Muscle of leg (tissue), 11 donors: ENCODE data around the gene MEGF8. TPM values are rescaled to one million over a fixed set of nuclear protein-coding genes. Genes with fewer than 3 reads are reported as not detected.

Experiments used
- DNase-seq: peaks from one replicate; pipeline ENCODE4 v3.0.0; 2013
- H3K27ac ChIP-seq: one replicate; pipeline ENCODE4 v1.5.1; 2013; ENCODE audit warnings: mild to moderate bottlenecking, low read length, control low read depth
- H3K27me3 ChIP-seq: one replicate; pipeline ENCODE4 v1.6.1; 2013; ENCODE audit warnings: low read length; ENCODE audit not compliant: control insufficient read depth, insufficient read depth
- H3K36me3 ChIP-seq: one replicate; pipeline ENCODE4 v1.6.1; 2013; ENCODE audit warnings: low read length; ENCODE audit not compliant: control insufficient read depth, insufficient read depth
- H3K4me1 ChIP-seq: one replicate; pipeline ENCODE4 v1.6.1; 2013; ENCODE audit warnings: low read length; ENCODE audit not compliant: control insufficient read depth, insufficient read depth
- H3K4me3 ChIP-seq: one replicate; pipeline ENCODE4 v1.5.1; 2013; ENCODE audit warnings: low read length, control low read depth
- H3K9me3 ChIP-seq: replicated peaks from 2 replicates; pipeline ENCODE4 v1.6.1; 2013; ENCODE audit warnings: low read depth, low read length; ENCODE audit not compliant: control insufficient read depth
- WGBS: methylation state at CpG from one replicate; pipeline ENCODE4 v1.1.5; 2013; ENCODE audit warnings: missing lambda C conversion rate; ENCODE audit not compliant: insufficient coverage; 5-methylcytosine and 5-hydroxymethylcytosine counted together
- polyA plus RNA-seq, 8 donors: library from polyadenylated mRNA; unstranded; fragments of 120-200 nt; gene quantifications; one replicate each; pipeline versions ENCODE4 v1.2.1 to v1.2.3, GENCODE V29; 2013; ENCODE audit warnings: inconsistent platforms in 1 of 8, low replicate concordance in 1 of 8; ENCODE audit not compliant: insufficient read length in 8 of 8, insufficient read depth in 1 of 8
- total RNA-seq: library from RNA; stranded (reverse); fragments of 120-200 nt; gene quantifications from one replicate; pipeline ENCODE4 v1.2.4, GENCODE V29; 2013

The MEGF8 gene
- total and polyA plus RNA-seq, 9 donors: 12.6 to 38.9 (median 33.8) TPM

DNA sequence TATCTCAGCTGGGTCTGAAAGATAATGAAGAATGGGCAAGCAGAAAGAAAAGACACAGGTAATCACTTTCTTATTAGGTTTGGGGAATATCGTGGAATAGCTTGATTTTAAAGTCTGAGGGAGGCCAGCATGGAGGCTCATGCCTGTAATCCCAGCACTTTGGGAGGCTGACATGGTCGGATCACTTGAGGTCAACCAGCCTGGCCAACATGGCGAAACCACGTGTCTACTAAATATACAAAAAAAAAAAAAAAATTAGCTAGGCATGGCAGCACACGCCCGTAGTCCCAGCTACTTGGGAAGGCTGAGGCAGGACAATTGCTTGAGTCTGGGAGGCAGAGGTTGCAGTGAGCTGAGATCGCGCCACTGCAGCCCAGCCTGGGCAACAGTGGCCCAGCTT is 21.6 kb upstream of the MEGF8 start:
- no peaks in the 10 kb centered on the region for H3K36me3 ChIP-seq
- no peak for DNase-seq
- no peaks in the 10 kb centered on the region for H3K27me3 ChIP-seq
- no peak overlapping the region for H3K4me3 ChIP-seq
- H3K27ac ChIP-seq: no peak overlapping the region
- peaks cover 17% of the 10 kb centered on the region for H3K4me1 ChIP-seq
- 98% methylated on average over 5 of the region's 8 CpGs for WGBS
- no peaks in the 10 kb centered on the region for H3K9me3 ChIP-seq

DNA sequence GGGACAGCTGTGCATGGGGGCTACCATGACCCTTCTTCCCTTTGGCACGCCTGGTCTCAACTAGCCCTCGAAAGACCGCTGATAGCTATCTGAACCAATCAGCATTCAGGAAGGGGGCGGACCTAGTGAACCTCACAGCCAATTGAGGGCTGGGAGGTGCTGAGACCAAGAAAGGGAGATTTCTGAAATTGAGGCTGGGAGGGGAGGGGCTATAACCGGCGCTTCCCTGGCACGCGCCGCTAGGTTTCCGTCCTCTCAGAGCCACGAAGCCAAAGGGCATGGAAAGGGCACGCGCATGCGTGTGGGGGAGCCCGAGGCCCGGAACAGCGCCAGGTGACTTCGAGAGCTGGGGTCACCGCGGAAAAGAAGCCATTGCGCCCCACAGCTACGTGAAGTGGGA is 18.8 kb upstream of the MEGF8 start:
- H3K27ac ChIP-seq: no peak overlapping the region
- WGBS: 90% methylated on average over 17 of the region's 22 CpGs
- H3K4me1 ChIP-seq: peaks cover 16% of the 10 kb centered on the region
- no peaks in the 10 kb centered on the region for H3K9me3 ChIP-seq
- no peaks in the 10 kb centered on the region for H3K27me3 ChIP-seq
- no peaks in the 10 kb centered on the region for H3K36me3 ChIP-seq
- H3K4me3 ChIP-seq: no peak overlapping the region
- no peak for DNase-seq

DNA sequence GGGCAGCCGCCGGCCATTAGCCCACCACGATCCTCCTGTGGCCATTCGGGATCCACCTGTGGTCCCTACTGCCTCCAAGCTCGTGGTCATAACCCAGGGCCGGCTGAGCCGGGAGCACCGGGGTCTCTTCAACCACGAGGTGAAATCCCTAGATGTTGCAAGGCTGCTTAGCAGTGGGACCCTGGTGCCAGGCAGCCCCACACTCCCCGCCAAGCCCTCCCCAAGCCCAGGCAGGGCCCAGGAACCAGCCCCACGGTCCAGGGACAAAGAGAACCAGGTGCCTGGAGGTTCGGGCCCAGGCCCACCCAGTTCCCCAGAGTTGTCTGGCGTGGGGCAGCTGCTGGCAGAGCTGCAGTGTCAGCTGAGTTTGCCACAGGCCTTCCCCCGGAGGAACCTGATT is 15.7 kb upstream of the MEGF8 start:
- peaks cover 26% of the 10 kb centered on the region for H3K27me3 ChIP-seq

GRCh38 chr19:42311657-42312056 is 13.8 kb upstream of the MEGF8 start:
- no peak for DNase-seq
- no peak overlapping the region for H3K4me3 ChIP-seq
- 67% methylated on average over 1 of the region's 2 CpGs for WGBS
- H3K9me3 ChIP-seq: no peaks in the 10 kb centered on the region
- peaks cover 35% of the 10 kb centered on the region for H3K27me3 ChIP-seq
- H3K27ac ChIP-seq: no peak overlapping the region
- peaks cover 3% of the 10 kb centered on the region for H3K4me1 ChIP-seq
- H3K36me3 ChIP-seq: no peaks in the 10 kb centered on the region

More for the DNA sequence above, 15.7 kb upstream of the MEGF8 start:
- no peaks in the 10 kb centered on the region for H3K36me3 ChIP-seq
- no peaks in the 10 kb centered on the region for H3K9me3 ChIP-seq
- H3K27ac ChIP-seq: no peak overlapping the region
- 90% methylated on average over 13 of the region's 14 CpGs for WGBS
- no peak for DNase-seq
- H3K4me1 ChIP-seq: peaks cover 3% of the 10 kb centered on the region
- no peak overlapping the region for H3K4me3 ChIP-seq

- Histone ChIP-seq H3K9me3 (no peaks in the 10 kb centered on the region), H3K36me3 (no peaks in the 10 kb centered on the region), H3K27ac (no peak overlapping the region), H3K4me1 (peaks cover 3% of the 10 kb centered on the region), H3K27me3 (peaks cover 38% of the 10 kb centered on the region), H3K4me3 (no peak overlapping the region)
- WGBS: 91% methylated on average over 4 of the region's 5 CpGs
- no peak for DNase-seq
These were observed 13.1 kb upstream of the MEGF8 start for GRCh38 chr19:42312370-42312769.

- Histone ChIP-seq H3K27ac (no peak within 1 kb of the TSS), H3K36me3 (no peaks in the 10 kb centered on the region), H3K27me3 (peaks cover 38% of the 10 kb centered on the region), H3K4me3 (peak within 1 kb of the TSS; percentile 30), H3K4me1 (peaks cover 3% of the 10 kb centered on the region), H3K9me3 (no peaks in the 10 kb centered on the region)
- DNase-seq: peak; percentile 74
- 1% methylated on average over 62 of the region's 67 CpGs for WGBS
These were observed 12.2 kb upstream of the MEGF8 start, which contains the start of gene TMEM145 for GRCh38 chr19:42313096-42313839. TSS of gene TMEM145 (plus strand) at chr19:42313309. CDS start at chr19:42313377, 68 bp downstream.

- Histone ChIP-seq H3K4me3 (no peak overlapping the region), H3K27me3 (peaks cover 38% of the 10 kb centered on the region), H3K36me3 (no peaks in the 10 kb centered on the region), H3K9me3 (no peaks in the 10 kb centered on the region), H3K27ac (no peak overlapping the region), H3K4me1 (peaks cover 3% of the 10 kb centered on the region)
- DNase-seq: no peak
- 14% methylated on average over 21 of the region's 26 CpGs for WGBS
These were observed 11.3 kb upstream of the MEGF8 start for GRCh38 chr19:42313840-42314755.

- Histone ChIP-seq H3K4me3 (no peak overlapping the region), H3K27me3 (peaks cover 40% of the 10 kb centered on the region), H3K9me3 (no peaks in the 10 kb centered on the region), H3K36me3 (no peaks in the 10 kb centered on the region), H3K27ac (no peak overlapping the region), H3K4me1 (peaks cover 3% of the 10 kb centered on the region)
- 70% methylated on average over 3 of the region's 5 CpGs for whole genome bisulfite sequencing
- DNase-seq: no peak
These were observed 10.4 kb upstream of the MEGF8 start for GRCh38 chr19:42315024-42315423.

DNA sequence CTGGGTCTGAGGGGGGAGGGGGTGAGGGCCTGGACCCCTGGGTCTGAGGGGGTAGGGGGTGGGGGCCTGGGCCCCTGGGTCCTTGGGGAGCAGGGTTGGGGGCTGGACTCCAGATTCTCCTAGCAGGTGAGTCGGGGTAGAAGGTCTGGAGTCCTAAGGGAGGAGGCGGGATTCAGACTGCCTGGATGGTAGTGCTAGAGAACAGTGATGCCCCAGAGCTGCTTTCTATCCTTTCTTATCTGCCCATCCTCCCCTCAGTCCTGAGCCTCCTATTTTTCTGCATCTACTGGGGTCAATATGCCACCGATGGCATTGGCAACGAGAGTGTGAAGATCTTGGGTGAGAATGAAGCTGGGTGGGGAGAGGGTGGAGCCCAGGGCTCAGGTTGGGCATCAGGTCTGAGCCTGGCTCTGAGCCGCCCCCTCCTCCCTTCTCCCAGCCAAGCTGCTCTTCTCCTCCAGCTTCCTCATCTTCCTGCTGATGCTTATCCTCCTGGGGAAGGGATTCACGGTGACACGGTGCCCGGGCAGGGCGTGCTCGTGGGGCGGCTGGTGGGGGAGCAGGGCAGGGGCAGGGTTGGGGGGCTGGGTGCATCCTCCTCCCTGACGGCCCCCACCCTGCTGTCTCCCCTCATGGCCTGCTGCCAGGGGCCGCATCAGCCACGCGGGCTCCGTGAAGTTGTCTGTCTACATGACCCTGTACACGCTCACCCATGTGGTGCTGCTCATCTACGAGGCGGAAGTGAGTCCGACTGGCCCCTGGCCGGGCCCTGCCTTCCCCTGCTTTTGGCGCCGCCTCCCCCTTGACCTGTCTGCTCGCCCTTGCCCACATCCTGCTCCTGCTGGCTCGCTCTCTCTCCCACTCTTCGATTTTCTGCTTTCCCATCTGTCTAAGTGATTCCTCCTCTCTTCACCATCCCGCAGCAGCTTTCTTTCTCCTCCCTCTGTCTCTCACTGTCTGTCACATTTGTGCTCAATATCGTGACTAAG is 8.9 kb upstream of the MEGF8 start:
- Histone ChIP-seq H3K27ac (no peak overlapping the region), H3K4me1 (peaks cover 3% of the 10 kb centered on the region), H3K9me3 (no peaks in the 10 kb centered on the region), H3K36me3 (no peaks in the 10 kb centered on the region), H3K27me3 (peaks cover 51% of the 10 kb centered on the region), H3K4me3 (no peak overlapping the region)
- 26% methylated on average over 23 of the region's 28 CpGs for WGBS
- no peak for DNase-seq
